ENCODE results near the gene DLG2. TPM values are rescaled to one million over a fixed set of nuclear protein-coding genes. Genes with fewer than 3 reads are reported as not detected.
"Not testable (repeated sequence)": the region's sequence is repeated elsewhere in the genome, so short reads cannot be mapped to it uniquely, and the experiment has no call there.

The DLG2 gene
- total RNA-seq, 4 donors from 2014 or later, result 6.5 to 14.6 (median 7.2) TPM

GRCh38 chr11:83744620-83745192 lies 1882.4 kb downstream of the DLG2 start:
- no peak for DNase-seq (ENCODE audit: low spot score in 2 of 2)
- H3K4me1 ChIP-seq, result no peaks in the 10 kb centered on the region
- WGBS, 2 donors, result 79 to 85% methylated on average over 6 of the region's 6 CpGs
- no peak for TF ChIP-seq EP300 (IDR thresholded peaks at IDR 0.05)
- TF ChIP-seq POLR2A (IDR thresholded peaks at IDR 0.05), result no peak
- no peak for TF ChIP-seq CTCF (IDR thresholded peaks at IDR 0.05)
- peaks cover 0 to 9% (median 0%) of the 10 kb centered on the region in 4 donors for H3K9me3 ChIP-seq
- no peaks in the 10 kb centered on the region for H3K27me3 ChIP-seq
- H3K27ac ChIP-seq, result no peak overlapping the region
- no peak overlapping the region for H3K4me3 ChIP-seq
- no peaks in the 10 kb centered on the region for H3K36me3 ChIP-seq

- no peak overlapping the region for H3K27ac ChIP-seq
- TF ChIP-seq CTCF (IDR thresholded peaks at IDR 0.05), result no peak
- TF ChIP-seq POLR2A (IDR thresholded peaks at IDR 0.05), result no peak
- no peak for TF ChIP-seq EP300 (IDR thresholded peaks at IDR 0.05)
- no peaks in the 10 kb centered on the region for H3K9me3 ChIP-seq
- H3K4me1 ChIP-seq, result no peaks in the 10 kb centered on the region
- no peaks in the 10 kb centered on the region for H3K27me3 ChIP-seq
- no peaks in the 10 kb centered on the region for H3K36me3 ChIP-seq
- H3K4me3 ChIP-seq, result no peak overlapping the region
- no peak for DNase-seq (ENCODE audit: low spot score in 2 of 2)
These were observed 1890.5 kb downstream of the DLG2 start for GRCh38 chr11:83736684-83737083.

- Histone ChIP-seq H3K27me3 (no peaks in the 10 kb centered on the region), H3K9me3 (no peaks in the 10 kb centered on the region), H3K36me3 (no peaks in the 10 kb centered on the region), H3K27ac (no peak overlapping the region), H3K4me3 (no peak overlapping the region), H3K4me1 (no peaks in the 10 kb centered on the region)
- no peak for DNase-seq (ENCODE audit: low spot score in 2 of 2)
- 92 to 95% methylated on average over 1 of the region's 1 CpG for WGBS, 2 donors
- TF ChIP-seq CTCF (IDR thresholded peaks at IDR 0.05) (no peak), EP300 (IDR thresholded peaks at IDR 0.05) (no peak)
These were observed 1893.0 kb downstream of the DLG2 start for GRCh38 chr11:83734120-83734519.

- not testable (repeated sequence) for H3K36me3 ChIP-seq; H3K9me3 ChIP-seq; H3K27me3 ChIP-seq; H3K4me3 ChIP-seq; H3K27ac ChIP-seq; H3K4me1 ChIP-seq; DNase-seq (ENCODE audit: low spot score in 2 of 2)
- WGBS, 2 donors, result 96 to 100% methylated on average over 2 of the region's 2 CpGs
These were observed 1895.9 kb downstream of the DLG2 start for GRCh38 chr11:83731288-83731687.

- H3K27ac ChIP-seq, result no peak overlapping the region
- peaks cover 0 to 9% (median 3%) of the 10 kb centered on the region in 4 donors for H3K4me1 ChIP-seq
- H3K4me3 ChIP-seq, result no peak overlapping the region
- H3K27me3 ChIP-seq, result no peaks in the 10 kb centered on the region
- TF ChIP-seq CTCF (IDR thresholded peaks at IDR 0.05) (no peak), EP300 (IDR thresholded peaks at IDR 0.05) (no peak), POLR2A (IDR thresholded peaks at IDR 0.05) (no peak)
- WGBS, 2 donors, result 66 to 76% methylated on average over 2 of the region's 2 CpGs
- no peak for DNase-seq (ENCODE audit: low spot score in 2 of 2)
- H3K9me3 ChIP-seq, result no peaks in the 10 kb centered on the region
- H3K36me3 ChIP-seq, result no peaks in the 10 kb centered on the region
These were observed 1898.9 kb downstream of the DLG2 start for GRCh38 chr11:83728281-83728680.

GRCh38 chr11:83727251-83727650 lies 1899.9 kb downstream of the DLG2 start:
- Histone ChIP-seq H3K27ac (no peak overlapping the region), H3K4me3 (no peak overlapping the region), H3K4me1 (peaks cover 0 to 9% (median 3%) of the 10 kb centered on the region in 4 donors), H3K36me3 (no peaks in the 10 kb centered on the region), H3K9me3 (no peaks in the 10 kb centered on the region), H3K27me3 (no peaks in the 10 kb centered on the region)
- 90 to 97% methylated on average over 1 of the region's 1 CpG for WGBS, 2 donors
- no peak for DNase-seq (ENCODE audit: low spot score in 2 of 2)
- TF ChIP-seq CTCF (IDR thresholded peaks at IDR 0.05), result no peak
- TF ChIP-seq EP300 (IDR thresholded peaks at IDR 0.05), result no peak
- TF ChIP-seq POLR2A (IDR thresholded peaks at IDR 0.05), result no peak

Data from tibial nerve (tissue), 4 donors.